Activated T-helper 1 cell treated with anti-CD3 and anti-CD28 coated beads, Interleukin-12 subunit alpha, Interleukin-12 subunit beta, Interleukin-2, Interleukin-4 antibody, amounts not matched to agents 30 ng/mL and 10 ng/mL and 1 ng/mL, durations not matched to agents 14 hours and 24 hours and 36 hours (primary cell): Measurements from ENCODE around the gene SLC24A5. TPM values are rescaled to one million over a fixed set of nuclear protein-coding genes. Genes with fewer than 3 reads are reported as not detected.

Experiments
- DNase-seq: peaks from one replicate; pipeline ENCODE4 v3.0.0; 2021; ENCODE audit warnings: low spot score
- H3K27ac Mint-ChIP-seq: one replicate; pipeline ENCODE4 v1.8.0; 2021; ENCODE audit warnings: mild to moderate bottlenecking, mixed read lengths
- H3K27me3 Mint-ChIP-seq: one replicate; pipeline ENCODE4 v1.8.0; 2022; ENCODE audit warnings: mild to moderate bottlenecking, moderate library complexity, mixed read lengths; ENCODE audit not compliant: insufficient read depth
- H3K36me3 Mint-ChIP-seq: one replicate; pipeline ENCODE4 v1.8.0; 2021; ENCODE audit warnings: low read depth, mixed read lengths
- H3K4me1 Mint-ChIP-seq: one replicate; pipeline ENCODE4 v1.8.0; 2021; ENCODE audit warnings: low read depth, mixed read lengths
- H3K4me3 Mint-ChIP-seq: one replicate; pipeline ENCODE4 v1.8.0; 2021; ENCODE audit warnings: mild to moderate bottlenecking, moderate library complexity, mixed read lengths
- H3K9me3 Mint-ChIP-seq: one replicate; pipeline ENCODE4 v1.8.0; 2021; ENCODE audit warnings: mixed read lengths
- intact Hi-C: fragments of 100-400 bp; cut with micrococcal nuclease; formaldehyde crosslinking; loops from one replicate; pipeline ENCODE4 v1.15.1; 2024
- total RNA-seq: library from RNA; stranded (reverse); gene quantifications from 2 replicates; pipeline ENCODE4 v1.2.3, GENCODE V29; 2022

SLC24A5 gene
- not detected in 2 replicates for total RNA-seq

DNA sequence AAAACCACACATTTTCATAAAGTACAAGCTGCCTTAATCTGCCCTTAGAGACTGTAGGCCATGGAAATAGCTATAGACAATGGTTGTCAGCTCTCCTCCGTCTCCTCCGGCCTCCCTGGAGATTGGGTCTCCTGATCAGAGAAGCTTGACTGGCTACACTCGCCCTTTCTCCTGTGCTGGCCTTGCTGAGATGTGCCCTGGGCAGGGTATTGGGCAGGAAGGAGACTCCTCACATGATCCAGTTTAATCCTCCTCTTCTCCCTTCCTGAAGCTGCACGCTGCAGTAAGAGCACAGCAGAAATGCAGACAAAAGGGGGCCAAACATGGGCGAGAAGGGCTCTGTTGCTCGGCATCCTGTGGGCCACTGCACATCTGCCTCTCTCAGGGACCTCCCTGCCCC, at the start of gene SLC24A5:
Gene SLC24A5, plus strand, starts transcription at position 246 of the 400 bp plus-strand sequence. Its CDS starts 55 bp downstream, at position 301.
- no peaks in the 10 kb centered on the region for H3K36me3 Mint-ChIP-seq
- H3K27me3 Mint-ChIP-seq: peaks cover 4% of the 10 kb centered on the region
- H3K27ac Mint-ChIP-seq: no peak within 1 kb of the TSS
- H3K4me1 Mint-ChIP-seq: no peaks in the 10 kb centered on the region
- DNase-seq: no peak
- no peak within 1 kb of the TSS for H3K4me3 Mint-ChIP-seq
- intact Hi-C loops: no loop called here
- no peaks in the 10 kb centered on the region for H3K9me3 Mint-ChIP-seq

DNA sequence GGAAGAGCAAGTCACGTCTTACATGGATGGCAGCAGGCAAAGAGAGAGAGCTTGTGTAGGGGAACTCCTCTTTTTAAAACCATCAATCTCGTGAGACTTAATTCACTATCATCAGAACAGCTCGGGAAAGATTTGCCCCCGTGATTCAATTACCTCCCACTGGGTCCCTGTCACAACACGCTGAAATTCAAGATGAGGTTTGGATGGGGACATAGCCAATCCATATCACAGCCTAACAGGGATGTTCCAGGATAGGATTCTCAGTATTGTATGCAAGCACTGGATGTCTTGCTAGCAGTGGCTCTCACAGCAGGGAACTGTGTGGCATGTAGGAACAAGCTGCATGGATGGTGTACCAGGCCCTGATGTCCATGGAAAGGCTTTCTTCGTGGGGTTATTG, 47.8 kb upstream of the SLC24A5 start:
- Mint-ChIP-seq H3K36me3 (no peaks in the 10 kb centered on the region), H3K9me3 (no peaks in the 10 kb centered on the region), H3K27me3 (peaks cover 9% of the 10 kb centered on the region), H3K27ac (no peak overlapping the region), H3K4me3 (no peak overlapping the region), H3K4me1 (no peaks in the 10 kb centered on the region)
- DNase-seq: no peak
- intact Hi-C loops: no loop called here

DNA sequence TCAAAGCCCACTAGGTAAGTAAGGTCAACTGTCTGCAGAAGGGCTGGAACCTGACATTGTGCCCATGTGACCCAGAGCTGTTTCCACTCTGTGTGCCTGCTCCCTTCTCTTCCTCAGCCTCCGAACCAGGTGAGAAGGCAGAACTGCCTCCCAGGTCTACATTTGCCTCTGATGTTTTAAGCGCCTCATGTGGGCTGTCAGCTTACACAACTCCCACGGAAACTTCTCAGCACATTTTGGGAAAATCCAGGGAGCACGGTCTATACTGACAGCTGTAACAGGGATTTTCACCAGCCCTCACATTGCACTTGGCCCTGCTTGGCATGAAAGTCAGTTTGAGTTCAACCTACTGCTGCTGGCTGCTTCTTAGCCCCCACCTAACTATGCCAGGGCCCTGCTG, 46.9 kb upstream of the SLC24A5 start:
- Mint-ChIP-seq H3K27ac (no peak overlapping the region), H3K4me1 (no peaks in the 10 kb centered on the region), H3K27me3 (peaks cover 9% of the 10 kb centered on the region), H3K36me3 (no peaks in the 10 kb centered on the region), H3K4me3 (no peak overlapping the region), H3K9me3 (no peaks in the 10 kb centered on the region)
- intact Hi-C loops: no loop called here
- no peak for DNase-seq

DNA sequence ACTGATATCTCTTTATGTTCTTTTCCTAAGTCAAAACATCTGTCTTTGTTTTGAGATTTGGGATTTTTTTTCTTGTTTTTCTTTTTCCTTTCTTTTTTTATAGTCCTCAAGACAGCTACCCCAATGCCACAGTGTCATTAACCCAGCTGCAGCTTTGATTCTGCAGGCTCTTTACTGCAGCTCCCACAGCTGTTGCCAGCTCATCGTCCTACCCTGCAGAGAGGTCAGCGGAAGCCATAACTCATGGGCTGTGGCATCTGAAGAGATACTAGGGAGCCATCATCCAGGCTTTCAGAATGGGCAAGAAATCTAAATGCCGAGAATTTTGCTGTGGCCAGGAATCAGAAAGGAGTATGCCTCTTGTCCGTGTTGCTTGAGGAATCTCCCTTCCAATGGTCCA, 44.3 kb upstream of the SLC24A5 start:
- Mint-ChIP-seq H3K9me3 (no peaks in the 10 kb centered on the region), H3K36me3 (no peaks in the 10 kb centered on the region), H3K4me3 (no peak overlapping the region), H3K27me3 (peaks cover 8% of the 10 kb centered on the region), H3K4me1 (no peaks in the 10 kb centered on the region), H3K27ac (no peak overlapping the region)
- no peak for DNase-seq
- intact Hi-C loops: no loop called here

DNA sequence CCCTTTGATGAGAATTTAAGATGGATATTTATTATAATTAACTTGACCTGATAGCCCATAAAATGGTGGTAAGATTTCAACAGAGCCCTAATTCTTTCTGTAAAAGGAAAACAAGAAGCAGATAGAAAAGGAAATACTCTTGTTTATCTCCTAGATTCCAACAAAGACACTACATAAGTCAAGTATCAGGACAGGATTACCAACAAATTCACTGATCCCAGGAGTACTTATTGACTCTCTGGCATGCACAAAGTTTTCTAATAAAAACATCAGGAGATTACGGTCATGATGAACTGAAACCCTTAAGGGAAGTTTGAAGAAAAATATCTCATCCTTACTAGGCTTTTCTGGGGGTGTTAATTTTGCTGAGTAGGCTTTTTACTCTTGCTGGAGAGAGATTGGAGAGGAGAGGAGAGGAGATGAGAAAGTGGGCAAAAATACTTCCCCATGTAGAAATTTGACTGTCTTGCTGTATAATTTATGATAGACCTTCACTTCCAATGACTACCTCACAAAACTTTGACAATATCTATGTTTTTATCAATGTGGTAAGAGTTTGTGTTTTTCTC, 43.1 kb upstream of the SLC24A5 start:
- H3K27ac Mint-ChIP-seq: no peak overlapping the region
- H3K27me3 Mint-ChIP-seq: peaks cover 5% of the 10 kb centered on the region
- H3K4me1 Mint-ChIP-seq: no peaks in the 10 kb centered on the region
- no peaks in the 10 kb centered on the region for H3K36me3 Mint-ChIP-seq
- no peaks in the 10 kb centered on the region for H3K9me3 Mint-ChIP-seq
- no peak overlapping the region for H3K4me3 Mint-ChIP-seq
- no peak for DNase-seq
- intact Hi-C loops: no loop called here

DNA sequence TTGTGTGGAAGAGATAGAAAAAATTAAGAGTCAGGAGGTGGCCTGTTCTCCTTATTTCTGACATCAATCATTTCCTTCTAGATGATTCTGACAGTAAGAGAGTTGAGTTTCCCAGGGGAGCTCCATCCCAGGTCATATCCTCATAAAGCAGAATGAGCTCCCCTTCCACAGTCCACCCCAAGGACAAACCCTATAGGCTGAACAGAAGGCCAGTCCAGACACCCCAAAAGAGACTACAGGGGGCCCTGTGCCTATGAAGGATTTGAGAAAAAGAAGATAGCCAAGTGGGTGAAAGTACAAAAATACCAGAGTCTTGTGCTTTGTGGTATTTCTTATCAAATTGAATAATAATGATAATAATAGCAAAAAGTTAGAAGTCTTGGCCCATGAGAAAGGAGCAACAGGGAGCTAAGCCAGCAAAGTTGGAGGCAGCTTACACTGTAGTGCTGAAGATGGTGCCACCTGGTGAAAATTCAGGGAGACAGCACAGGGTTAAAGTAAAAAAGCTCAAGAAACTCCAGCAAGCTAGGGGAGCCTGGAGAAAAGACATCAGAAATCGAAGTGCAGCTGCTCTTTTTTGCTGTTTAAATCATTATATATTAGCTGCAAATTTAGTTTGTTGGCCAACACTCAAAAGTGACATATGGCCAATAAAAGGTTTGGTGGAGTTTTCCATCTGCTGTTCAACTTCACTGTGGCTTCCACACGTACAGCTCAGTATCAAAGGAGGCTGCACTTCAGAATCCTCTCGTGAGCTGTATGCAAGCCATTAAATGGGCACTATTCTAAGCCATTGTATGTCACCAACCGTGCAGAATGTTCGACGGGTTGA, 35.8 kb upstream of the SLC24A5 start:
- no peaks in the 10 kb centered on the region for H3K9me3 Mint-ChIP-seq
- H3K4me1 Mint-ChIP-seq: no peaks in the 10 kb centered on the region
- no peak overlapping the region for H3K27ac Mint-ChIP-seq
- no peak overlapping the region for H3K4me3 Mint-ChIP-seq
- H3K36me3 Mint-ChIP-seq: no peaks in the 10 kb centered on the region
- DNase-seq: no peak
- H3K27me3 Mint-ChIP-seq: peaks cover 8% of the 10 kb centered on the region
- intact Hi-C loops: no loop called here

DNA sequence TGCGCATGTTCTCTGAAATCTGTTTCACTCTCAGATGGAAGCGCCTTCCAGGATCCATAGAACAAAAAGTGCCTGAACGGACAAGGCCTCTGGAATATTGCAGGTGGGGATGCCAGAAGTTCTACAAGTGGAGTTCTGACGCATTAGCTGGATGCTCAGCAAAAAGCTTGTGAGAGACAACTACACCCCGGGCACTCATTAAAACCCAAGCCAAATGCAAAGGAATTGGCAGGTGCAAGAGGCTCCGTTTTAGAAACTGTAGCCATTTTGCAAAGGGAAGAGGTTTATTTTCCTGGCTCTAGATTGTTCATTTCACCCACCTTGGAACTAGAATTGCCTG, 35.2 kb upstream of the SLC24A5 start:
- Mint-ChIP-seq H3K9me3 (no peaks in the 10 kb centered on the region), H3K27me3 (peaks cover 8% of the 10 kb centered on the region), H3K4me1 (no peaks in the 10 kb centered on the region), H3K4me3 (no peak overlapping the region), H3K27ac (no peak overlapping the region), H3K36me3 (no peaks in the 10 kb centered on the region)
- no peak for DNase-seq
- intact Hi-C loops: no loop called here

DNA sequence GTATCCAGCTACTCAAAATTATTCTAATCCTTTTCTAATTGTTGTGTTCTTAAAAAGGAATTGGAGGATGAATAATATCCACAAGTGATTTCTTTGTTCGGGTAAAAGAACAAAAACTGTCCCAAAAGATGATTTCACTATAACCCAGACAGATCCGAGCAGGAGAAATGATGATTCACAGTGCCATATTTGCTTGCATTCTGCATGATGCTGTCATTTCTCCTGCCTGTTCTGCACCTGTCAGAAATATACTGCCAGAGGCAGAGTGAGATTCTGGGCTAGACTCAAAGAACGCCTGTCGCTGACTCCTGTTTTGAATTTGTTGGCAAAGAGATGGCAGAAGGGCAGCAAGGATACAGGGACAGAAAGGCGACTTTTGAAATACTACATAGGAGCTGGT, 34.7 kb upstream of the SLC24A5 start:
- no peaks in the 10 kb centered on the region for H3K36me3 Mint-ChIP-seq
- no peaks in the 10 kb centered on the region for H3K4me1 Mint-ChIP-seq
- H3K27me3 Mint-ChIP-seq: peaks cover 8% of the 10 kb centered on the region
- no peak for DNase-seq
- no peak overlapping the region for H3K27ac Mint-ChIP-seq
- no peak overlapping the region for H3K4me3 Mint-ChIP-seq
- intact Hi-C loops: no loop called here
- H3K9me3 Mint-ChIP-seq: no peaks in the 10 kb centered on the region

DNA sequence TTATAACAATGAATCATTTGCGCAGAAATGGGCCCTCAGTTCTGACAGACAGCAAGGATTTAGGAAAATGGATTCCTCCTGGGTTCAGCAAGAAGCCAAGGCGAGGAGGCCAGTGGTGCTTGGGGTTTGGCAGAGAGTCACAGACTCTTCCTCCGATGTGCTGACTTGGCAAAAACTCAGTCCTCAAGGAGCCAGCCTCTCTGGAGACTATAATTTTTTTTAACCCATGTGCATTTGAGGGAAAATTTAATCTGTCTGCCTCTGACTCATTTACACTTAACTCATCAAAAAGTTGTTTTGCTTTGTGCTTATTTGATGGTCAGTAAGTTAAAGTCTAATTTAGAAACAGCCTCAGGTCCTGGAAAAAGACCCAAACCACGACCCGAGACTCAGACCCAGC, 34.2 kb upstream of the SLC24A5 start:
- no peaks in the 10 kb centered on the region for H3K9me3 Mint-ChIP-seq
- no peaks in the 10 kb centered on the region for H3K4me1 Mint-ChIP-seq
- no peak overlapping the region for H3K27ac Mint-ChIP-seq
- DNase-seq: no peak
- intact Hi-C loops: no loop called here
- H3K36me3 Mint-ChIP-seq: no peaks in the 10 kb centered on the region
- no peak overlapping the region for H3K4me3 Mint-ChIP-seq
- peaks cover 8% of the 10 kb centered on the region for H3K27me3 Mint-ChIP-seq

DNA sequence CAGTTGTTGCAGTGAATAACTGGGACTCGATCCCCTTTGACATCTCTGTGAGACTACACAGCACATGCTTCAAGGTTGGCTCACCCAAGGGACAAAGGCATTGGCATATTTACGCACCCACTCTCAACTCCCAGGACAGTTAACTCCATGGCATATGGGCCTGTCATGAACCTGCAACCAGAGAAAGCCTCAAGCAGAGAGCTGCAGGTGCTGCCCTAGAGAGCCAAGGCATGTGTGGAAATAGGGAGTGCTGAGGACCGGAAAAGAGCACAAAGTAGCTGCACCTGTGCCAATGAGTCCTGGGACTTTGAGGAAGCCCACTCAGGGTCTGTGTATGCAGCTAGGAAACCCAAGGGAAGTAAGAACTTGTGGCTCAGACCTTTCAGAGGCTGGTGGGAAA, 32.9 kb upstream of the SLC24A5 start:
- Mint-ChIP-seq H3K4me3 (no peak overlapping the region), H3K36me3 (no peaks in the 10 kb centered on the region), H3K27ac (no peak overlapping the region), H3K4me1 (no peaks in the 10 kb centered on the region), H3K27me3 (peaks cover 8% of the 10 kb centered on the region), H3K9me3 (no peaks in the 10 kb centered on the region)
- intact Hi-C loops: no loop called here
- no peak for DNase-seq

DNA sequence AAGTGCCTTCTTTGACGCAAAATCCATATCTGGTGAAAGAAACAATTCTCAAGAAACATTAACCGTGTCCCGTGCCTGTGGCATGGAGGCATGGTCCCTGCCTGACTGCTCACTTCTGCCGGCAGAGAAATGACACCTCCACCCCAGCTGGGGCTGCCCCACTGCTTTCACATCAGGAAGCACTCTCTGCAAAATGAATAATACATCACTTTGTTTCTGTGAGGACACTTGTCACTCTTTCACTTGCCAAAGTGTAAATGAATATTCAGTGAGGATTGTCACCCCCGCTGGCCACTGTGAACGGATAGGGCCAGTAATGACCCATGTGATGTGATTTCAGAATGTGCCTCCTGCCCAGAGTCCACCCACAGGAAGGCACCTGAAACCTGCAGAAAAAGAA, 31.1 kb upstream of the SLC24A5 start:
- no peak for DNase-seq
- no peaks in the 10 kb centered on the region for H3K36me3 Mint-ChIP-seq
- H3K9me3 Mint-ChIP-seq: no peaks in the 10 kb centered on the region
- H3K27ac Mint-ChIP-seq: no peak overlapping the region
- no peak overlapping the region for H3K4me3 Mint-ChIP-seq
- H3K27me3 Mint-ChIP-seq: peaks cover 3% of the 10 kb centered on the region
- intact Hi-C loops: no loop called here
- no peaks in the 10 kb centered on the region for H3K4me1 Mint-ChIP-seq

DNA sequence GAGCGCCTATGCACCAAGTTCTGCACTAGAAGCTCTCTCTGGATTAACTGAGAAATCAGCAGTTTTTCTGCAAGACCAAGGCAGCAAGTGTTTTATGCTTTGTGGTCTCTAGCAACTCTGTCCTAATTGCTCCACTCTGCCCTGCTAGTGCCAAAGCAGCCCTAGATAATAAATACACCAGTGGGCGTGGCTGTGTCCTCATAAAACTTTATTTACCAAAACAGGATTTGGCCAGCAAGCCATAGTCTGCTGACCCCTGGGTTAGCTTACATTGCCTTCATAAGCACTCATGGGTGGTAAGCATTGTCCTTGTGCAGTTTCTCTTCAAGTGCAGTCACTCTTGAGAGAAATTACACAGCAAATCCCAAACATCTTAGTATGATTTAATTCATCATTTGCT, 30.7 kb upstream of the SLC24A5 start:
- Mint-ChIP-seq H3K27me3 (peaks cover 4% of the 10 kb centered on the region), H3K27ac (no peak overlapping the region), H3K9me3 (no peaks in the 10 kb centered on the region), H3K4me3 (no peak overlapping the region), H3K4me1 (no peaks in the 10 kb centered on the region), H3K36me3 (no peaks in the 10 kb centered on the region)
- DNase-seq: no peak
- intact Hi-C loops: no loop called here

DNA sequence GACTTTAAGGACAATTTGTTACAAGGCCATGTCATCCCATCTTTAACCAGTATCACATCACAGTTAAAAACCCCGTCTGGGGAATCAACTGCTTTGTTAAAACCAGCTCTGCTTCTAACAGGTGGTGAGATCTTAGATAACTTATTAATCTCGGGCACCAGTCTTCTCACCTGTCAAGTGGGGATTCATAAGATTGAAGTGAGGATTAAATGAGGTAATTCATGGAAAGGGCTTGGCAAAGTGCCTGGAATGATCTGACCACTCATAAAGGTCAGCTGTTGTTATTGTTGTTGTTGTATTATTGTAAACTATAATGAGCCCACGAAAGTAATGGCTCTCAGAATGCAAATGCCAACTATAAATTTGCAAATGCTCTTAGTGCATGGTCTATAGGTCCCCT, 30.1 kb upstream of the SLC24A5 start:
- Mint-ChIP-seq H3K9me3 (no peaks in the 10 kb centered on the region), H3K36me3 (no peaks in the 10 kb centered on the region), H3K4me3 (no peak overlapping the region), H3K27ac (no peak overlapping the region), H3K4me1 (no peaks in the 10 kb centered on the region), H3K27me3 (peaks cover 4% of the 10 kb centered on the region)
- intact Hi-C loops: no loop called here
- no peak for DNase-seq

DNA sequence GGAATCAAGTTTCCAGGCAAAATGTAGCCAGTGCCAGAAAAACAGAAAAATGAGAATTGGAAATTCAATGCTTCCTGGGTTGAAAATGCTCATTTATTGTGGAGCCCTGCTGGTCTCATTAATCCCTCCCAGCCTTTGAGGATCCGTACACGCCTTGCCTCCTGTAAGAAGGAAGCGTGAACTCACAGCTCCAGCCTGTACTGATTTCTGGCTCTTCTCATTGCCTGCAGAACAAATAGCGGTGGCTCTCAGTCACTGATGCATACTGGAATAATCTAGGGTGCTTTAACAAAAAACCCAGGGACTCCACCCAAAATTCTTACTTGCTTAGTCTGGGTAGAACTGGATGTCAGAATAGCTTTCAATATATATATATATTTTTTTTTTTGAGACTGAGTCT, 29.3 kb upstream of the SLC24A5 start:
- H3K4me1 Mint-ChIP-seq: no peaks in the 10 kb centered on the region
- intact Hi-C loops: no loop called here
- no peaks in the 10 kb centered on the region for H3K9me3 Mint-ChIP-seq
- peaks cover 4% of the 10 kb centered on the region for H3K27me3 Mint-ChIP-seq
- H3K27ac Mint-ChIP-seq: no peak overlapping the region
- no peaks in the 10 kb centered on the region for H3K36me3 Mint-ChIP-seq
- no peak overlapping the region for H3K4me3 Mint-ChIP-seq
- DNase-seq: no peak
